H9 (cell line): ENCODE measurements around the gene PRSS8. TPM values are rescaled to one million over a fixed set of nuclear protein-coding genes. Genes with fewer than 3 reads are reported as not detected.
A peak's percentile ranks its signal among the peaks of the same experiment; 100 is the strongest.

Experiments used
- DNase-seq: peaks from one replicate; pipeline ENCODE4 v3.0.0-alpha.2; 2017
- H2AFZ ChIP-seq: one replicate; pipeline ENCODE4 v1.6.1; 2013; ENCODE audit warnings: mild to moderate bottlenecking, low read length, control low read depth, moderate library complexity
- H2AK5ac ChIP-seq: 2 replicates; pipeline ENCODE4 v1.6.1; 2013; ENCODE audit warnings: low read length, control low read depth, mixed read lengths; ENCODE audit not compliant: insufficient read length
- H2BK120ac ChIP-seq: one replicate; pipeline ENCODE4 v1.6.1; 2013; ENCODE audit warnings: low read depth, mild to moderate bottlenecking, low read length, control low read depth, inconsistent platforms; ENCODE audit not compliant: poor library complexity, severe bottlenecking
- H2BK12ac ChIP-seq: 2 replicates; pipeline ENCODE4 v1.6.1; 2013; ENCODE audit warnings: low read length, control low read depth, mixed read lengths, low read depth; ENCODE audit not compliant: insufficient read length
- H2BK15ac ChIP-seq: 2 replicates; pipeline ENCODE4 v1.6.1; 2013; ENCODE audit warnings: low read depth, low read length, control low read depth
- H2BK20ac ChIP-seq: one replicate; pipeline ENCODE4 v1.6.1; 2013; ENCODE audit warnings: low read depth, mild to moderate bottlenecking, low read length, control low read depth, inconsistent platforms; ENCODE audit not compliant: poor library complexity, severe bottlenecking
- H2BK5ac ChIP-seq: 2 replicates; pipeline ENCODE4 v1.6.1; 2013; ENCODE audit warnings: low read length, control low read depth, mixed read lengths; ENCODE audit not compliant: insufficient read length
- H3K14ac ChIP-seq: 2 replicates; pipeline ENCODE4 v1.6.1; 2013; ENCODE audit warnings: low read length, control low read depth; ENCODE audit not compliant: insufficient read depth
- H3K18ac ChIP-seq: 2 replicates; pipeline ENCODE4 v1.6.1; 2013; ENCODE audit warnings: low read depth, mild to moderate bottlenecking, mixed read lengths, low read length, control low read depth; ENCODE audit not compliant: insufficient read length
- H3K23ac ChIP-seq: 2 replicates; pipeline ENCODE4 v1.6.1; 2013; ENCODE audit warnings: low read length, control low read depth, mixed read lengths, low read depth; ENCODE audit not compliant: insufficient read length
- H3K23me2 ChIP-seq: 2 replicates; pipeline ENCODE4 v1.6.1; 2013; ENCODE audit warnings: low read depth, mild to moderate bottlenecking, mixed read lengths, low read length, control low read depth; ENCODE audit not compliant: insufficient read length, poor library complexity, severe bottlenecking
- H3K27ac ChIP-seq: 2 replicates; pipeline ENCODE4 v1.5.1; 2013; ENCODE audit warnings: low read length, control low read depth, mixed read lengths, low read depth; ENCODE audit not compliant: insufficient read length
- H3K27me3 ChIP-seq: 2 replicates; pipeline ENCODE4 v1.6.1; 2013; ENCODE audit warnings: low read length, control low read depth, inconsistent platforms; ENCODE audit not compliant: insufficient read depth
- H3K4ac ChIP-seq: 2 replicates; pipeline ENCODE4 v1.6.1; 2013; ENCODE audit warnings: low read depth, mild to moderate bottlenecking, control low read depth, inconsistent platforms, low read length, moderate library complexity
- H3K4me1 ChIP-seq: 2 replicates; pipeline ENCODE4 v1.6.1; 2013; ENCODE audit warnings: low read length, control low read depth, inconsistent platforms; ENCODE audit not compliant: insufficient read depth
- H3K4me2 ChIP-seq: 2 replicates; pipeline ENCODE4 v1.6.1; 2013; ENCODE audit warnings: low read length, control low read depth, mixed read lengths; ENCODE audit not compliant: insufficient read length, insufficient read depth
- H3K56ac ChIP-seq: 2 replicates; pipeline ENCODE4 v1.6.1; 2013; ENCODE audit warnings: low read depth, mild to moderate bottlenecking, mixed read lengths, low read length, control low read depth; ENCODE audit not compliant: insufficient read length
- H3K79me1 ChIP-seq: 2 replicates; pipeline ENCODE4 v1.6.1; 2013; ENCODE audit warnings: low read depth, mild to moderate bottlenecking, moderate library complexity, low read length, control low read depth, inconsistent platforms; ENCODE audit not compliant: insufficient read depth, poor library complexity, severe bottlenecking
- H3K79me2 ChIP-seq: 2 replicates; pipeline ENCODE4 v1.6.1; 2013; ENCODE audit warnings: low read length, control low read depth, inconsistent platforms; ENCODE audit not compliant: insufficient read depth
- H3K9ac ChIP-seq: 2 replicates; pipeline ENCODE4 v1.6.1; 2013; ENCODE audit warnings: low read length, control low read depth, mixed read lengths; ENCODE audit not compliant: insufficient read length; ENCODE audit errors: extremely low read depth
- H3K9me3 ChIP-seq: one replicate; pipeline ENCODE4 v1.6.1; 2013; ENCODE audit warnings: low read depth, low read length, inconsistent platforms; ENCODE audit not compliant: control insufficient read depth
- H3T11ph ChIP-seq: one replicate; pipeline ENCODE4 v1.6.1; 2013; ENCODE audit warnings: mild to moderate bottlenecking, low read length, control low read depth, inconsistent platforms
- H4K20me1 ChIP-seq: one replicate; pipeline ENCODE4 v1.6.1; 2013; ENCODE audit not compliant: control insufficient read depth, insufficient read length, insufficient read depth
- H4K5ac ChIP-seq: 2 replicates; pipeline ENCODE4 v1.6.1; 2013; ENCODE audit warnings: low read depth, mild to moderate bottlenecking, mixed read lengths, low read length, control low read depth; ENCODE audit not compliant: insufficient read length
- H4K8ac ChIP-seq: replicated peaks from 2 replicates; pipeline ENCODE4 v1.6.1; 2013; ENCODE audit warnings: low read length, control low read depth, mixed read lengths, low read depth; ENCODE audit not compliant: insufficient read length
- H4K91ac ChIP-seq: 2 replicates; pipeline ENCODE4 v1.6.1; 2013; ENCODE audit warnings: low read depth, mild to moderate bottlenecking, moderate library complexity, mixed read lengths, low read length, control low read depth; ENCODE audit not compliant: insufficient read length
- H3K27ac Mint-ChIP-seq, 3 experiments: 2 replicates in 2 of 3; 3 replicates in 1 of 3; pipeline ENCODE4 v1.8.0; 2020 to 2021; ENCODE audit warnings: mixed read lengths in 3 of 3, mild to moderate bottlenecking in 1 of 3, moderate library complexity in 1 of 3
- H3K27me3 Mint-ChIP-seq: 2 replicates; pipeline ENCODE4 v1.8.0; 2021; ENCODE audit warnings: low read depth, mild to moderate bottlenecking, moderate library complexity, mixed read lengths
- H3K36me3 Mint-ChIP-seq, 3 experiments: 2 replicates in 2 of 3; 3 replicates in 1 of 3; pipeline ENCODE4 v1.8.0; 2020 to 2021; ENCODE audit warnings: low read depth in 3 of 3, mixed read lengths in 3 of 3; ENCODE audit not compliant: insufficient read depth in 1 of 3
- H3K4me1 Mint-ChIP-seq, 2 experiments: 2 replicates each; pipeline ENCODE4 v1.8.0; 2020; ENCODE audit warnings: mixed read lengths in 2 of 2
- H3K4me3 Mint-ChIP-seq, 2 experiments: 2 replicates in 1 of 2; 3 replicates in 1 of 2; pipeline ENCODE4 v1.8.0; 2020 to 2021; ENCODE audit warnings: mild to moderate bottlenecking in 2 of 2, mixed read lengths in 2 of 2, moderate library complexity in 1 of 2
- H3K9me3 Mint-ChIP-seq, 2 experiments: 2 replicates in 1 of 2; 3 replicates in 1 of 2; pipeline ENCODE4 v1.8.0; 2020; ENCODE audit warnings: mild to moderate bottlenecking in 2 of 2, mixed read lengths in 2 of 2, moderate library complexity in 1 of 2
- CTCF ChIP-seq: fragments of 200-600 bp; sonication (generic); conservative IDR thresholded peaks from 3 replicates; pipeline ENCODE4 v1.8.0; 2021; ENCODE audit warnings: antibody characterized with exemption, mild to moderate bottlenecking
- WGBS: extraction: QIAGEN DNeasy Blood & Tissue Kit; methylation state at CpG from one replicate; pipeline ENCODE4 v1.1.7; 2013; ENCODE audit warnings: missing lambda C conversion rate, low lambda C conversion rate, mixed read lengths; ENCODE audit not compliant: insufficient read length; ENCODE audit errors: extremely low coverage; 5-methylcytosine and 5-hydroxymethylcytosine counted together
- total RNA-seq: library from RNA; stranded (reverse); gene quantifications from 2 replicates; pipeline ENCODE4 v1.2.1, GENCODE V29; 2021

Gene PRSS8
- total RNA-seq, 1 experiment from 2014 or later, result 64.0 TPM

DNA sequence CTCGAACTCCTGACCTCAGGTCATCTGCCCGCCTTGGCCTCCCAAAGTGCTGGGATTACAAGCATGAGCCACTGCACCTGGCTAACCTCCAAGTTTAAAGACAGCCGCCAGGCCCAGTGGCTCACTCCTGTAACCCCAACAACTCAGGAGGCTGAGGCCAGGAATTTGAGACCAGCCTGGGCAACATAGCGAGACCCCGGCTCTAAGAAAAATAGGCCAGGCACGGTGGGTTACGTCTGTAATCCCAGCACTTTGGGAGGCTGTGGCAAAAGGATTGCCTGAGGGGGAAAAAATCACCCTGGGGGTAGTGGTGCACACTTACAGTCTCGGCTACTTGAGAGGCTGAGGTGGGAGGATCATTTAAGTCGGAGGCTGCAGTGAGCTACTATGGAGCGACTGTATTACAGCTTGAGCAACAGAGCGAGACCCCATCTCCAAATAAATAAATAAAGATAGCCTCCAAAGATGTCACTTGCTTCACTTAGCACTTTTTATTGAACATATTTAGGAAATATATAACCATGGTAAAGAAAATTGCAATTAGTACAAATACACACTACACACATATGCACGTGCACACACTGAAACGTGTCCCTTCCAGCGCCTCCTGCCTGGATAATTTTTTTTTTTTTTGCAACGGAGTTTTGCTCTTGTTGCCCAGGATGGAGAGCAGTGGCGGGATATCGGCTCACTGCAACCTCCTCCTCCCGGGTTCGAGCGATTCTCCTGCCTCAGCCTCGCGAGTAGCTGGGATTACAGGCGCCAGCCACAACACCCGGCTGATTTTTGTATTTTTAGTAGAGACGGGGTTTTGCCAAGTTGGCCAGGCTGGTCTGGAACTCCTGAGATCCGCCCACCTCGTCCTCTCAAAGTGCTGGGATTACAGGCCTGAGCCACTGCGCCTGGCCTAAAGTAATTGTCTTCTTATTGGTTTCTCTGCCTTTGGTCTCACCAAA, 28.7 kb downstream of the PRSS8 start:
- Histone ChIP-seq H3K9me3 (no peaks in the 10 kb centered on the region), H3T11ph (no peak overlapping the region), H3K14ac (no peak overlapping the region), H2BK120ac (no peak overlapping the region), H4K20me1 (no peaks in the 10 kb centered on the region), H3K9ac (no peak overlapping the region), H3K23me2 (peaks cover 8% of the 10 kb centered on the region), H2BK12ac (no peak overlapping the region), H3K4me1 (no peaks in the 10 kb centered on the region), H3K23ac (no peak overlapping the region), H2BK15ac (no peak overlapping the region), H3K4me2 (no peak overlapping the region), H3K27me3 (no peaks in the 10 kb centered on the region; the same call in 1 of the 2 replicates), H3K18ac (no peak overlapping the region), H4K91ac (no peak overlapping the region), H4K8ac (no peak overlapping the region), H2AK5ac (no peak overlapping the region), H3K56ac (no peak overlapping the region), H4K5ac (no peak overlapping the region), H3K79me1 (no peaks in the 10 kb centered on the region), H3K79me2 (no peaks in the 10 kb centered on the region; the same call in 1 of the 2 replicates), H2BK5ac (no peak overlapping the region), H3K27ac (no peak overlapping the region), H2BK20ac (no peak overlapping the region), H3K4ac (no peak overlapping the region), H2AFZ (no peak overlapping the region)
- no peak overlapping the region for H3K27ac Mint-ChIP-seq
- peaks cover 2 to 4% of the 10 kb centered on the region in 2 experiments; a peak in 3 of 5 replicates for H3K9me3 Mint-ChIP-seq
- H3K36me3 Mint-ChIP-seq, result peaks cover 16 to 25% (median 22%) of the 10 kb centered on the region in 3 experiments
- WGBS, result no CpG with 5 or more reads among the region's 28 CpGs
- peak overlapping the region in 1 of 2 experiments; percentile 85; a peak in 1 of 5 replicates for H3K4me3 Mint-ChIP-seq
- TF ChIP-seq CTCF, result no peak
- peaks cover 9 to 14% of the 10 kb centered on the region in 2 experiments for H3K4me1 Mint-ChIP-seq
- peaks cover 2% of the 10 kb centered on the region for H3K27me3 Mint-ChIP-seq
- DNase-seq, result no peak
